ENCODE results near the gene TJAP1. TPM values are rescaled to one million over a fixed set of nuclear protein-coding genes. Genes with fewer than 3 reads are reported as not detected.
A peak's percentile ranks its signal among the peaks of the same experiment; 100 is the strongest.
"Not testable (repeated sequence)": the region's sequence is repeated elsewhere in the genome, so short reads cannot be mapped to it uniquely, and the experiment has no call there.

Gene TJAP1
- total RNA-seq, 1 donor from 2014 or later = 31.2 TPM

DNA sequence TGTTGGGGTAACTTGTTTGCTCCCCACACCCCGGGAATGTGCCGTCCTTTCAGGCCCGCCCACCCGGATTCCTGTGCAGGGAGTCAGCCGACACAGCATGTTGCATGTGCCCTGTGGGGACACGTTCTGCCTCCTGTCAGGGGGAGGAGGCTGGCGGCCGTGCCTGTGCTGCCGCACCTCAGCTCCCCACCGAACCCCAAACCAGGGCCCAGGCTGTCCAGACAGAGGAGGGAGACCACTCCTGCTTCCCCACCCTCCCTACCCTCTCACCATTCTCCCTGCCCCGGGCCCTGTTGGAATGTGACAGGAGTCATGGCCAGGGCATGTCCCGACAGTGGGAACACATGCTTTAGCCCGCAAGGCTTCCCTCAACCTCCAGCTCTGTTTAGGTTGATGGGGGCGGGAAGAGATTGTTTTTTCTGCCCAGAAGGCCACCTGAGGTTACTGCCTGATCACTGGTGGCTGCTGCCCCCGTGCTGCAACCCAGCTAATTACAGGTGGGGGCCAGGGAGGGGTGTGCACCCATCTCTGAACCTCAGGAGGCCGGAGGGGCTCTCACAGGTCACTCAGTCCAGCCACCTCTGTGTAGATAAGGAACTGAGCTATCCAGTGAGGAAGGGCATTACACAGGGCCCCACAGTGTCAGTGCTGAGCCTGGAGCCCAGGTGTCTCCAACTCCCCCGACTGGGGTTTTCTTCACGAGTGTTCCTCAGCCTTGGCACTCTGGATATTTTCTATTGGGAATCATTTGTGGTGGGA lies 19.2 kb downstream of the TJAP1 start:
- H3K36me3 ChIP-seq = peaks cover 40% of the 10 kb centered on the region
- peaks cover 25% of the 10 kb centered on the region for H3K4me1 ChIP-seq
- DNase-seq = no peak
- H3K27ac ChIP-seq = no peak overlapping the region
- H3K27me3 ChIP-seq = no peaks in the 10 kb centered on the region
- TF ChIP-seq, protein P1, sequence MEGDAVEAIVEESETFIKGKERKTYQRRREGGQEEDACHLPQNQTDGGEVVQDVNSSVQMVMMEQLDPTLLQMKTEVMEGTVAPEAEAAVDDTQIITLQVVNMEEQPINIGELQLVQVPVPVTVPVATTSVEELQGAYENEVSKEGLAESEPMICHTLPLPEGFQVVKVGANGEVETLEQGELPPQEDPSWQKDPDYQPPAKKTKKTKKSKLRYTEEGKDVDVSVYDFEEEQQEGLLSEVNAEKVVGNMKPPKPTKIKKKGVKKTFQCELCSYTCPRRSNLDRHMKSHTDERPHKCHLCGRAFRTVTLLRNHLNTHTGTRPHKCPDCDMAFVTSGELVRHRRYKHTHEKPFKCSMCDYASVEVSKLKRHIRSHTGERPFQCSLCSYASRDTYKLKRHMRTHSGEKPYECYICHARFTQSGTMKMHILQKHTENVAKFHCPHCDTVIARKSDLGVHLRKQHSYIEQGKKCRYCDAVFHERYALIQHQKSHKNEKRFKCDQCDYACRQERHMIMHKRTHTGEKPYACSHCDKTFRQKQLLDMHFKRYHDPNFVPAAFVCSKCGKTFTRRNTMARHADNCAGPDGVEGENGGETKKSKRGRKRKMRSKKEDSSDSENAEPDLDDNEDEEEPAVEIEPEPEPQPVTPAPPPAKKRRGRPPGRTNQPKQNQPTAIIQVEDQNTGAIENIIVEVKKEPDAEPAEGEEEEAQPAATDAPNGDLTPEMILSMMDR (IDR thresholded peaks at IDR 0.05) = peak; percentile 33
- ATAC-seq = peak; percentile 35
- H3K9me3 ChIP-seq = no peaks in the 10 kb centered on the region
- intact Hi-C loops (cut with DNase I) = no loop called here
- H3K4me3 ChIP-seq = no peak overlapping the region

DNA sequence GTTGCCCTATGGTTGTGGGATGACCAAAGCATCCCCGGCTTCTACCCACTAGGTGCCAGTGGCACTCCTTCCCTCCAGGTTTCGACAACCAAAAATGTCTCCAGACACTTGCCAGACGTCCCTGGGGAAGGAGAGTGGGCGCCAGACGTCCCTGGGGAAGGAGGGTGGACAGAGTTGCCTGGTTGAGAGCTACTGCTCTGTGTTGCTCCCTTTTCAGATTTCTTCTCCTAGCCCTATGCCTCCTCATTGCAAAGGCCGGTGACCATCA lies 19.7 kb downstream of the TJAP1 start:
- Histone ChIP-seq H3K9me3 (no peaks in the 10 kb centered on the region), H3K4me1 (peaks cover 20% of the 10 kb centered on the region), H3K4me3 (no peak overlapping the region), H3K27ac (no peak overlapping the region), H3K36me3 (peaks cover 41% of the 10 kb centered on the region), H3K27me3 (no peaks in the 10 kb centered on the region)
- DNase-seq = no peak
- TF ChIP-seq, protein P1 (IDR thresholded peaks at IDR 0.05) = no peak
- intact Hi-C loops (cut with DNase I) = no loop called here
- no peak for ATAC-seq

DNA sequence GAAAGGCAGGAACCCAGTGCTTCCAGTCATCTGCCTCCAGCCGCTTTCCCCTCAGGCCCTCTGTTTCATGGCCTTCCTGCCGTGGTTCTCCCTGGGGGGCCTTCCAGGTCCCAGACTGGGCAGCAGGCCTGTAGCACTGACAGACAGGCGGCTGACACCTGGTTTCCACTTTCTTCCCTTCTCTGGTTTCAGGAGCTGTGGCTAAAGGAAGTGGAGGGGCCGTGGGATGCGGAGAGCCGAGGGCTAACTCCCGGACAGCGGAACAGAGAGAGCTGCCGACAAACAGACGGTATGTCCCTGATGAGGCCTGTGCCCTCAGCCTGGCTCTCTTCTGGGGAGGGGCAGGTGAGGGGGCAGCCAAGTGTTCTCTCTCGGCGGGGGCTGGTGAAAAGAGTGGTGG lies 20.3 kb downstream of the TJAP1 start:
- DNase-seq (no peak), ATAC-seq (no peak)
- no peak overlapping the region for H3K4me3 ChIP-seq
- no peak overlapping the region for H3K27ac ChIP-seq
- TF ChIP-seq, protein P1 (IDR thresholded peaks at IDR 0.05) = no peak
- peaks cover 14% of the 10 kb centered on the region for H3K4me1 ChIP-seq
- peaks cover 46% of the 10 kb centered on the region for H3K36me3 ChIP-seq
- H3K27me3 ChIP-seq = no peaks in the 10 kb centered on the region
- H3K9me3 ChIP-seq = no peaks in the 10 kb centered on the region
- intact Hi-C loops (cut with DNase I) = no loop called here

DNA sequence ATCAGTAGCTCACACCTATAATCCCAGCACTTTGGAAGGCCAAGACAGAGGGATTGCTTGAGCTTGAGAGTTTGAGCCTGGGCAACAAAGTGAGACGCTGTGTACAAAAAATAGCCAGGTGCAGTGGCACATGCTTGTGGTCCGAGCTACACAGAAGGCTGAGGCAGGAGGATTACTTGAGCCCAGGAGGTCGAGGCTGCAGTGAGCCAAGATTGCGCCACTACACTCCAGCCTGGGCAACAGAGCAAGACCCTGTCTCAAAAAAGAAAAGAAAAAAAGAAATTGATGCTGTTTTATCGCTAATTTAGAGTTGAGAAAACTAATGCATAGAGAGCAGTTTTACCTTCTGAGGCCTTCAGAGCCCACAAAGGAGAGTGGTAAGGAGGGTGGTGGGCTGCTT lies 20.9 kb downstream of the TJAP1 start:
- ATAC-seq = not testable (repeated sequence)
- H3K27ac ChIP-seq = peak overlapping the region; percentile 37

DNA sequence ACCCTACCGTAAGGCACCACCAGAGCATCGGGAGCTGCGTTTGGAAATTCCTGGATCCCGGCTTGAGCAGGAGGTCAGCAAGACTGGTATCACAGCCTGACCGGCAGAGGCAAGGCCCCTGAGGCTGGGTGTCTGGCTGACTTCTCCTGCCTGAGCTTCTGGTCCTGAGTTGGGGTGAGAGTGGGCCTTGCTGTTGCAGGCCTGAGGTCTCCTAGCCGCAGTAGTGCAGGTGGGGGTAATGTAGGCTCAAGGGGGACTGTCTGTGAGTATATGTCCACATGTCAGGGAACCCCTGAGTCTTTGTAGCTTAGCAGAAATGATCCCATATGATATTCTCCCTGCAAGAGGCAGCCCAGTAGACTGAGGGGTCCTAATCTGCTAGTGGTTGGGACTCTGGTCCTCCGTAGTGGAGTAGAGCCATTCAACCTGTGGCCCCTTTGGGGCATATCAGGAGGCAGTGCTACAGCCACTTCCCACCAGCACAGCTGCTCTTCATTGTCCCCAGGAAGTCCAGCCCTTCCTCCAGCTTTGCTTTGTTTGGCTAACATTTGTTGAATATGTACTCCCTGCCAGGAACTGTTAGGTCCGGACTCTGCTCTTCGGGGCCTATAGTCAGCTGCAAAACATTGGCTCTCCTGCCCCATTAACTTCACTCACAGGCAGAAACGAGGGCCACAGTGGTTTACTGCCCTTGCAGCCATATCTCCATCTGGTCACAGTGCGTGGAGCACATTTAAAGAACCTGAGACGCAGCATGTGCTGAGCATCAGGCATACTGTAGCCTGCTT lies 21.9 kb downstream of the TJAP1 start:
- intact Hi-C loops (cut with DNase I) = no loop called here
- DNase-seq = no peak
- Histone ChIP-seq H3K36me3 (peaks cover 62% of the 10 kb centered on the region), H3K9me3 (no peaks in the 10 kb centered on the region), H3K4me1 (peaks cover 10% of the 10 kb centered on the region), H3K27ac (peak overlapping the region; percentile 37), H3K4me3 (no peak overlapping the region), H3K27me3 (no peaks in the 10 kb centered on the region)
- TF ChIP-seq, protein P1 (IDR thresholded peaks at IDR 0.05) = no peak
- ATAC-seq = no peak

More for the DNA sequence above, 20.9 kb downstream of the TJAP1 start:
- H3K27me3 ChIP-seq; H3K9me3 ChIP-seq; H3K4me3 ChIP-seq; DNase-seq; intact Hi-C loops (cut with DNase I); H3K4me1 ChIP-seq: not testable (repeated sequence)
- H3K36me3 ChIP-seq = peaks cover 52% of the 10 kb centered on the region

DNA sequence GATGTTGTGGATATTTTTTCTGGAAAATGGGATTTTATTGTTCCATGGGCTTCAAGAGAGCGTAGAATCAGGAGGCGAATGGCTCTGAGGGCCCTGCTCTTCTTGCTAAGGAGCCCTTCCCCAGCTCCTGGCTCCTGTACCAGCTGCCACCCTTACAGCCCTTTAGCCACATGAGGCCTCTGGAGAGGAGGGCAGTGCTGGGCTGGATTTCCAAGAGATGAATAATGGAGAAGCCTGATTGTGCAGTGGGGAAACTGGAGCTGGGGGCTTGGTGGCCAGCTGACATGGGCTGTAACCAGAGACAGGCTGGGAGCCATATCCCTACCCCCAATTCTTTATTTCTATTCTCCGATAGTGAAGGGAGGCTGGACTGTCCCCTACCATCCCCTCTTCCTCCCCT lies 23.6 kb downstream of the TJAP1 start:
- Histone ChIP-seq H3K27me3 (no peaks in the 10 kb centered on the region), H3K27ac (no peak overlapping the region), H3K9me3 (no peaks in the 10 kb centered on the region), H3K4me1 (peaks cover under 1% of the 10 kb centered on the region), H3K36me3 (peaks cover 72% of the 10 kb centered on the region), H3K4me3 (no peak overlapping the region)
- DNase-seq (no peak), ATAC-seq (no peak)
- TF ChIP-seq, protein P1 (IDR thresholded peaks at IDR 0.05) = no peak
- intact Hi-C loops (cut with DNase I) = loop anchor here (10.0 kb wide), 2 partner anchors 46 to 116 kb away; partner anchors contain the start of gene DLK2

Data from upper lobe of right lung (tissue), 1 donor.